H1 (cell line): ENCODE data around the gene PAX5. TPM values are rescaled to one million over a fixed set of nuclear protein-coding genes. Genes with fewer than 3 reads are reported as not detected.

Experiments used
- CTCF ChIA-PET: fragments of 300-600 bp; sonication (Branson Sonifier 250); formaldehyde crosslinking; loops from one replicate; lab custom pipeline; 2021; ENCODE audit not compliant: partially characterized antibody; lab: Charles Lee
- POLR2A ChIA-PET: fragments of 300-600 bp; sonication (Branson Sonifier 250); formaldehyde crosslinking; loops from one replicate; lab custom pipeline; 2021; ENCODE audit warnings: inconsistent platforms; ENCODE audit not compliant: partially characterized antibody; lab: Charles Lee
- DNase-seq, 2 experiments: peaks; one replicate each; pipeline versions ENCODE4 v3.0.0 to v3.0.0-alpha.2; 2010 to 2022; ENCODE audit warnings: low spot score in 2 of 2, low read depth in 1 of 2, mixed read lengths in 1 of 2
- FAIRE-seq: peaks from 2 replicates; lab custom pipeline; 2011; peaks lifted over from hg19 to GRCh38; lab: Jason Lieb, UNC
- H2AFZ ChIP-seq: 2 replicates; pipeline ENCODE4 v1.8.1; 2012; ENCODE audit warnings: low read length, inconsistent platforms
- H2AK5ac ChIP-seq: 2 replicates; pipeline ENCODE4 v1.6.1; 2013; ENCODE audit warnings: low read depth, low read length
- H2BK120ac ChIP-seq: replicated peaks from 2 replicates; pipeline ENCODE3; 2013; ENCODE audit warnings: low read depth, low read length, inconsistent platforms
- H2BK12ac ChIP-seq: 2 replicates; pipeline ENCODE4 v1.6.1; 2013; ENCODE audit warnings: low read depth, low read length
- H2BK15ac ChIP-seq: 2 replicates; pipeline ENCODE4 v1.6.1; 2013; ENCODE audit warnings: low read length
- H2BK20ac ChIP-seq: 2 replicates; pipeline ENCODE4 v1.6.1; 2013; ENCODE audit warnings: low read length
- H2BK5ac ChIP-seq: 2 replicates; pipeline ENCODE4 v1.6.1; 2013; ENCODE audit warnings: low read depth, low read length
- H3K14ac ChIP-seq: 2 replicates; pipeline ENCODE4 v1.6.1; 2013; ENCODE audit warnings: inconsistent platforms; ENCODE audit not compliant: insufficient read length
- H3K18ac ChIP-seq: 2 replicates; pipeline ENCODE4 v1.6.1; 2013; ENCODE audit warnings: low read length; ENCODE audit errors: extremely low read depth
- H3K23ac ChIP-seq: 2 replicates; pipeline ENCODE4 v1.6.1; 2013; ENCODE audit warnings: inconsistent platforms; ENCODE audit not compliant: insufficient read length
- H3K23me2 ChIP-seq: 2 replicates; pipeline ENCODE4 v1.6.1; 2013; ENCODE audit warnings: low read depth, low read length
- H3K27ac ChIP-seq: 2 replicates; pipeline ENCODE4 v1.6.1; 2011; ENCODE audit warnings: low read depth, low read length, inconsistent platforms
- H3K27me3 ChIP-seq, 4 experiments: replicated peaks in 1 of 4; 1 replicate in 1 of 4; 2 replicates in 3 of 4; pipeline versions ENCODE4 v1.6.1 to v1.8.1; 2011 to 2013; ENCODE audit warnings: low read length in 3 of 4, mild to moderate bottlenecking in 3 of 4, inconsistent platforms in 2 of 4, mixed read lengths in 2 of 4, moderate library complexity in 1 of 4; ENCODE audit not compliant: control insufficient read depth in 3 of 4, insufficient read depth in 3 of 4; ENCODE audit errors: extremely low read depth in 1 of 4
- H3K36me3 ChIP-seq, 4 experiments: 2 replicates each; pipeline versions ENCODE4 v1.6.1 to v1.8.1; 2011 to 2013; ENCODE audit warnings: mild to moderate bottlenecking in 4 of 4, low read length in 3 of 4, moderate library complexity in 2 of 4, control low read depth in 1 of 4, inconsistent platforms in 1 of 4; ENCODE audit not compliant: insufficient read depth in 4 of 4, control insufficient read depth in 2 of 4
- H3K4ac ChIP-seq: replicated peaks from 2 replicates; pipeline ENCODE3; 2013; ENCODE audit warnings: low read length, low read depth, mixed read lengths, inconsistent platforms; ENCODE audit not compliant: insufficient read length
- H3K4me1 ChIP-seq, 4 experiments: replicated peaks in 1 of 4; 1 replicate in 1 of 4; 2 replicates in 3 of 4; pipeline versions ENCODE4 v1.6.1 to v1.8.1; 2011 to 2013; ENCODE audit warnings: low read length in 3 of 4, inconsistent platforms in 2 of 4, mixed read lengths in 1 of 4; ENCODE audit not compliant: insufficient read depth in 4 of 4, control insufficient read depth in 3 of 4
- H3K4me2 ChIP-seq, 2 experiments: 2 replicates each; pipeline versions ENCODE4 v1.6.1 to v1.8.1; 2011 to 2013; ENCODE audit warnings: low read depth in 2 of 2, low read length in 2 of 2, control low read depth in 1 of 2, inconsistent platforms in 1 of 2, mild to moderate bottlenecking in 1 of 2; ENCODE audit not compliant: insufficient read depth in 1 of 2
- H3K4me3 ChIP-seq, 4 experiments: fragments of 200-600, 300-600 bp in 1 of 4; sonication (generic), shearing (Covaris generic), sonication (Bioruptor Twin) in 1 of 4; 2 replicates each; pipeline versions ENCODE4 v1.5.1 to v1.8.1; 2011 to 2016; ENCODE audit warnings: low read length in 4 of 4, low read depth in 3 of 4, control low read depth in 2 of 4, inconsistent platforms in 2 of 4, mild to moderate bottlenecking in 2 of 4, mixed read lengths in 1 of 4, moderate library complexity in 1 of 4; ENCODE audit not compliant: insufficient read depth in 2 of 4; ENCODE audit errors: extremely low read depth in 1 of 4
- H3K56ac ChIP-seq: replicated peaks from 2 replicates; pipeline ENCODE3; 2013; ENCODE audit warnings: low read depth, mild to moderate bottlenecking, mixed read lengths, low read length, inconsistent platforms; ENCODE audit not compliant: insufficient read length
- H3K79me1 ChIP-seq: 2 replicates; pipeline ENCODE4 v1.6.1; 2013; ENCODE audit warnings: low read depth, low read length, control low read depth
- H3K79me2 ChIP-seq, 2 experiments: 2 replicates each; pipeline versions ENCODE4 v1.6.1 to v1.8.1; 2012 to 2013; ENCODE audit warnings: low read length in 2 of 2, mild to moderate bottlenecking in 2 of 2, inconsistent platforms in 1 of 2; ENCODE audit not compliant: insufficient read depth in 2 of 2, control insufficient read depth in 1 of 2
- H3K9ac ChIP-seq, 4 experiments: replicated peaks in 1 of 4; 1 replicate in 1 of 4; 2 replicates in 3 of 4; pipeline versions ENCODE4 v1.6.1 to v1.8.1; 2011 to 2013; ENCODE audit warnings: low read depth in 3 of 4, low read length in 3 of 4, control low read depth in 2 of 4, mild to moderate bottlenecking in 2 of 4, moderate library complexity in 2 of 4, inconsistent platforms in 1 of 4; ENCODE audit errors: extremely low read depth in 1 of 4
- H3K9me3 ChIP-seq, 2 experiments: 2 replicates each; pipeline versions ENCODE4 v1.6.1 to v1.8.1; 2012 to 2013; ENCODE audit warnings: mild to moderate bottlenecking in 2 of 2, moderate library complexity in 2 of 2, control low read depth in 1 of 2, inconsistent platforms in 1 of 2, low read depth in 1 of 2, low read length in 1 of 2, mixed read lengths in 1 of 2; ENCODE audit not compliant: insufficient read depth in 2 of 2
- H4K20me1 ChIP-seq, 2 experiments: replicated peaks in 1 of 2; 2 replicates each; pipeline versions ENCODE3 to v1.8.1; 2011 to 2013; ENCODE audit warnings: inconsistent platforms in 2 of 2, low read length in 2 of 2, mild to moderate bottlenecking in 1 of 2; ENCODE audit not compliant: insufficient read depth in 2 of 2, control insufficient read depth in 1 of 2
- H4K5ac ChIP-seq: 2 replicates; pipeline ENCODE4 v1.6.1; 2013; ENCODE audit warnings: low read length, low read depth, mixed read lengths, inconsistent platforms; ENCODE audit not compliant: insufficient read length
- H4K8ac ChIP-seq: 2 replicates; pipeline ENCODE4 v1.8.0; 2013; ENCODE audit warnings: mild to moderate bottlenecking, moderate library complexity, low read length, inconsistent platforms; ENCODE audit not compliant: insufficient read depth; ENCODE audit errors: extremely low read depth
- H4K91ac ChIP-seq: replicated peaks from 2 replicates; pipeline ENCODE3; 2013; ENCODE audit warnings: low read length, mixed read lengths, inconsistent platforms; ENCODE audit not compliant: insufficient read length
- CTBP2 ChIP-seq: IDR thresholded peaks from 2 replicates; pipeline ENCODE4 v1.7.0; 2011; ENCODE audit warnings: borderline replicate concordance, mild to moderate bottlenecking, moderate library complexity, mixed read lengths, low read length; ENCODE audit not compliant: insufficient read depth, insufficient read length
- HDAC2 ChIP-seq, 2 experiments: fragments of 300-600 bp in 1 of 2; sonication (generic) in 1 of 2; IDR thresholded peaks; 2 replicates each; pipeline ENCODE4 v1.6.1; 2011 to 2012; ENCODE audit warnings: low read depth in 2 of 2, low read length in 2 of 2, mild to moderate bottlenecking in 2 of 2, moderate library complexity in 2 of 2, borderline replicate concordance in 1 of 2, inconsistent platforms in 1 of 2
- KDM1A ChIP-seq: fragments of 200-600, 300-600 bp; sonication (generic); IDR thresholded peaks from 2 replicates; pipeline ENCODE4 v1.7.1; 2016; ENCODE audit warnings: mild to moderate bottlenecking, low read length, borderline replicate concordance
- POU5F1 ChIP-seq: IDR thresholded peaks from 2 replicates; pipeline ENCODE4 v1.6.1; 2011; ENCODE audit warnings: low read depth, mild to moderate bottlenecking, low read length, moderate library complexity
- RBBP5 ChIP-seq: IDR thresholded peaks from 2 replicates; pipeline ENCODE4 v1.7.1; 2012; ENCODE audit warnings: low read depth, mild to moderate bottlenecking, inconsistent platforms, low read length, moderate library complexity, borderline replicate concordance
- RNF2 ChIP-seq: fragments of 200-900, 300-1000 bp; sonication (generic); IDR thresholded peaks from 2 replicates; pipeline ENCODE4 v1.7.1; 2016; ENCODE audit warnings: borderline replicate concordance, low read depth, mild to moderate bottlenecking, antibody characterized with exemption, low read length; ENCODE audit not compliant: poor library complexity, severe bottlenecking; ENCODE audit errors: missing control alignments
- SP4 ChIP-seq: IDR thresholded peaks from 2 replicates; pipeline ENCODE4 v1.6.1; 2012; ENCODE audit warnings: low read length, inconsistent platforms
- SRF ChIP-seq: IDR thresholded peaks from 2 replicates; pipeline ENCODE4 v1.6.1; 2011; ENCODE audit warnings: mild to moderate bottlenecking, low read depth, low read length, moderate library complexity
- YY1 ChIP-seq: IDR thresholded peaks from 2 replicates; pipeline ENCODE4 v1.6.1; 2011; ENCODE audit warnings: low read depth, mild to moderate bottlenecking, low read length
- WGBS, 2 experiments: shearing (Covaris generic) in 1 of 2; methylation state at CpG; one replicate each; pipeline versions ENCODE4 v1.1.6 to v1.1.7; 2013 to 2015; ENCODE audit warnings: low lambda C conversion rate in 2 of 2, mixed read lengths in 2 of 2, inconsistent platforms in 1 of 2, low coverage in 1 of 2, missing lambda C conversion rate in 1 of 2; ENCODE audit not compliant: insufficient replicate concordance in 2 of 2, insufficient coverage in 1 of 2, insufficient read length in 1 of 2; ENCODE audit errors: extremely low coverage in 1 of 2, missing lambda C conversion rate in 1 of 2; 5-methylcytosine and 5-hydroxymethylcytosine counted together
- polyA plus RNA-seq, 7 experiments: library from polyadenylated mRNA; depleted of rRNA in 3 of 7; stranded (reverse) in 5 of 7; unstranded in 2 of 7; fragments of >200 nt in 5 of 7; fragments of 200-250 nt in 2 of 7; gene quantifications; 1 replicate in 5 of 7; 2 replicates in 1 of 7; 4 replicates in 1 of 7; pipeline versions ENCODE4 v1.2.1 to v1.2.3, GENCODE V29; 2011 to 2013; ENCODE audit warnings: missing spikeins in 2 of 7, mixed read lengths in 2 of 7
- total RNA-seq: library from RNA; stranded (reverse); fragmentation: NEBNext Ultra II Directional; extraction: Animal tissue kit (Norgen Biotek cat#: 25700); gene quantifications from 2 replicates; pipeline ENCODE4 v1.2.1, GENCODE V29; 2021
- TF ChIP-seq, protein P1 (sequence below): IDR thresholded peaks from 2 replicates; pipeline ENCODE4 v1.6.1; 2012; ENCODE audit warnings: inconsistent platforms

The PAX5 gene
- total and polyA plus RNA-seq, 2 of the 8 experiments (the other 6 are each of a cell fraction or from before 2014, with no cell fraction given), result 0.29 to 0.43 TPM

DNA sequence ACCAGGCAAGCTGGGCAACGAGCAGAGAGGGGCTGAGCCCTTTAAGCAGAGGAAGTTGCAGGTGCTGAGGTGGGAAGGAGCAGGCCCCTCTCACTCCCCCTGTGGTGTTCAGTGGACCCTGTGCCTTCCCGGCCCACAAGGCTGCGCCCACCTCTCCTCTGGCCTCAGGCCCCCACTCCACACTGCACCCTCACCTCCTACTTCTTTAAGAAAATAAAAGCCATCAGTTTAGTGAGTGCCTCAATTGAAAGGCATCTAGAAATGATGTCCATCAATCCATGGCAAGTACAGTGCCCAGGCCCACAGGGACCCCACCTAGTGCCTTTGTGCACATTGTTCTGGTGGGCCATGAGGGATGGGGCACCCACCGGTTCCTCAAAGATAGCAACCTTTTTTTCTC is 158.0 kb downstream of the PAX5 start:
- 96% methylated on average over 4 of the region's 4 CpGs; no CpG with 5 or more reads in 1 of the 2 experiments for WGBS, 2 experiments
- FAIRE-seq, result no peak
- POLR2A ChIA-PET, result interaction anchor here (1.4 to 1.8 kb wide), 2 partner anchors 107 to 113 kb away, joined by 3 read pairs; no protein-coding TSS in a partner anchor

More for the DNA sequence above, 158.0 kb downstream of the PAX5 start:
- Histone ChIP-seq H2BK5ac (no peak overlapping the region), H3K4me3 (no peak overlapping the region), H3K56ac (no peak overlapping the region), H3K27ac (no peak overlapping the region), H3K4me1 (no peaks in the 10 kb centered on the region), H3K4ac (no peak overlapping the region), H3K27me3 (peaks cover 0 to 2% (median 0%) of the 10 kb centered on the region in 4 experiments; a peak in 1 of 7 replicates), H3K23me2 (no peaks in the 10 kb centered on the region), H2BK20ac (no peak overlapping the region), H3K36me3 (no peaks in the 10 kb centered on the region), H2BK120ac (no peak overlapping the region), H3K14ac (no peak overlapping the region), H3K4me2 (no peak overlapping the region), H2AK5ac (no peak overlapping the region), H2BK12ac (no peak overlapping the region), H2BK15ac (no peak overlapping the region), H3K23ac (no peak overlapping the region), H3K9me3 (peaks cover 0 to 4% of the 10 kb centered on the region in 2 experiments; a peak in 2 of 4 replicates), H4K8ac (no peak overlapping the region), H3K79me2 (no peaks in the 10 kb centered on the region), H3K79me1 (no peaks in the 10 kb centered on the region), H3K9ac (no peak overlapping the region), H4K20me1 (peaks cover 0 to 3% of the 10 kb centered on the region in 2 experiments), H4K91ac (no peak overlapping the region), H3K18ac (no peak overlapping the region), H4K5ac (no peak overlapping the region), H2AFZ (no peak overlapping the region)
- no peak for DNase-seq
- CTCF ChIA-PET, result interaction anchor here (0.9 to 27.2 kb wide), 14 partner anchors 8 to 113 kb away, joined by 3 to 657 read pairs (median 32); no protein-coding TSS in a partner anchor
- TF ChIP-seq, protein P1, sequence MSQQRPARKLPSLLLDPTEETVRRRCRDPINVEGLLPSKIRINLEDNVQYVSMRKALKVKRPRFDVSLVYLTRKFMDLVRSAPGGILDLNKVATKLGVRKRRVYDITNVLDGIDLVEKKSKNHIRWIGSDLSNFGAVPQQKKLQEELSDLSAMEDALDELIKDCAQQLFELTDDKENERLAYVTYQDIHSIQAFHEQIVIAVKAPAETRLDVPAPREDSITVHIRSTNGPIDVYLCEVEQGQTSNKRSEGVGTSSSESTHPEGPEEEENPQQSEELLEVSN, result no peak
- TF ChIP-seq SRF, result no peak
- no peak for TF ChIP-seq KDM1A
- no peak for TF ChIP-seq YY1
- no peak for TF ChIP-seq RNF2
- no peak for TF ChIP-seq CTBP2
- TF ChIP-seq POU5F1, result no peak
- TF ChIP-seq HDAC2 (IDR thresholded peaks at IDR 0.05; ENCODE audit: borderline replicate concordance in 1 of 2, low read depth in 2 of 2, low read length in 2 of 2), result no peak
- TF ChIP-seq RBBP5, result no peak
- no peak for TF ChIP-seq SP4
